Thymus (tissue), 11 donors: ENCODE measurements around the gene STAG1. TPM values are rescaled to one million over a fixed set of nuclear protein-coding genes. Genes with fewer than 3 reads are reported as not detected.
"Not testable (repeated sequence)": the region's sequence is repeated elsewhere in the genome, so short reads cannot be mapped to it uniquely, and the experiment has no call there.

ENCODE experiments used
- DNase-seq, 9 donors: peaks; one replicate each; pipeline ENCODE4 v3.0.0-alpha.2; 2013; ENCODE audit warnings: low spot score in 9 of 9, low read depth in 6 of 9, missing footprints in 1 of 9
- H3K27ac ChIP-seq, 2 donors: one replicate each; pipeline ENCODE4 v1.5.1; 2013; ENCODE audit warnings: control low read depth in 1 of 2, low read depth in 1 of 2, low read length in 1 of 2, mild to moderate bottlenecking in 1 of 2, moderate library complexity in 1 of 2
- H3K27me3 ChIP-seq, 2 donors: one replicate each; pipeline ENCODE4 v1.5.1; 2013; ENCODE audit warnings: low read length in 1 of 2; ENCODE audit not compliant: control insufficient read depth in 2 of 2, insufficient read depth in 1 of 2
- H3K36me3 ChIP-seq, 2 donors: one replicate each; pipeline ENCODE4 v1.5.1; 2013; ENCODE audit warnings: low read length in 1 of 2, mild to moderate bottlenecking in 1 of 2, moderate library complexity in 1 of 2; ENCODE audit not compliant: control insufficient read depth in 2 of 2, insufficient read depth in 2 of 2
- H3K4me1 ChIP-seq, 2 donors: one replicate each; pipeline ENCODE4 v1.5.1; 2013; ENCODE audit warnings: low read length in 2 of 2; ENCODE audit not compliant: control insufficient read depth in 2 of 2, insufficient read depth in 2 of 2
- H3K4me3 ChIP-seq, 2 donors: one replicate each; pipeline ENCODE4 v1.5.1; 2013; ENCODE audit warnings: low read length in 2 of 2, control low read depth in 1 of 2, mild to moderate bottlenecking in 1 of 2
- H3K9me3 ChIP-seq, 2 donors: one replicate each; pipeline ENCODE4 v1.5.1; 2013; ENCODE audit warnings: low read length in 1 of 2, mild to moderate bottlenecking in 1 of 2; ENCODE audit not compliant: control insufficient read depth in 2 of 2, insufficient read depth in 1 of 2
- WGBS: extraction: QIAGEN DNeasy Blood & Tissue Kit; methylation state at CpG from one replicate; pipeline ENCODE4 v1.1.7; 2013; 5-methylcytosine and 5-hydroxymethylcytosine counted together
- polyA plus RNA-seq: library from polyadenylated mRNA; stranded (reverse); fragments of 200-250 nt; gene quantifications from one replicate; pipeline ENCODE4 v1.2.3, GENCODE V29; 2013
- total RNA-seq: library from RNA; stranded (reverse); fragments of 120-200 nt; gene quantifications from one replicate; pipeline ENCODE4 v1.2.4, GENCODE V29; 2013
- donor health status: healthy.

Gene STAG1
- total and polyA plus RNA-seq, 2 donors: 15.9 to 36.0 TPM

DNA sequence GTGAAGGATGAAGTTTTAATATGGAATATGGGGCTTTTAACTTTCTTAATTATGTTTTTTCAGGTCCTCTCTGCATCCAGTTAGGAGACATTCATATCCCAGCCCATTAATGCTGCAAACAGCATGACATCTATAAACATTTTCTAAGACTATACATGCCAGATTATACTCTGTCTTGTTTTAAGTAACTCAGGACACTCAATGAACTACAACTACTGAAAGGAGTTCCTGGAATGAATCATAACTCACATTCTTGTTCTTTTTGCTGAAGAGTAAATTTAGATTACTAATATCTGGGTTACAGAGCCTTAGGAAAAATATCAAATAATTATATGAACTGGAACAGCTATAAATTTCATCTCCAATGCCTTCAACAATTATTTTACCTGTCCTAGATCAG, 167.4 kb downstream of the STAG1 start:
- Histone ChIP-seq H3K4me3 (no peak overlapping the region), H3K4me1 (no peaks in the 10 kb centered on the region), H3K9me3 (no peaks in the 10 kb centered on the region), H3K27me3 (no peaks in the 10 kb centered on the region), H3K27ac (no peak overlapping the region), H3K36me3 (peaks cover 0 to 18% of the 10 kb centered on the region in 2 donors)
- no peak for DNase-seq

DNA sequence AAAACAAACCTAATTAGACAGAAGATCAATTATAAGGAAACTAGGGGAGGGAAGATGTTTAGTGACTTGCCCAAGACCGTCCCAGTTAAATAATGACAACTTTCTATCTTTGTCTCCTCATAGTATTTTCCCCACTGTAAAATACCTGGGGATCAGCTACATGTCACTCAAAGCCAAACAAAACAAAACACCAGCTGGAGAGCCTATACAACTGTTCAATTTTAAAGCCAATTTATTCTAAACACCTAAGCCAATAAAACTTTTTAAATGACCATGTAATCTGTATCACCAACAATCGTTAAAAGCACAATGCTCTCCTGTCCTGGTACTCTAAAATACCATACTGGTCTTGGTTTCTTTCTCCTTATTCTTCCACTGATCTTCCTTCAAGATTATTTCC, 168.4 kb downstream of the STAG1 start:
- WGBS: 96% methylated on average over 2 of the region's 2 CpGs
- no peak for DNase-seq
- Histone ChIP-seq H3K27ac (no peak overlapping the region), H3K27me3 (no peaks in the 10 kb centered on the region), H3K4me1 (no peaks in the 10 kb centered on the region), H3K36me3 (peaks cover 0 to 18% of the 10 kb centered on the region in 2 donors), H3K4me3 (no peak overlapping the region), H3K9me3 (no peaks in the 10 kb centered on the region)

DNA sequence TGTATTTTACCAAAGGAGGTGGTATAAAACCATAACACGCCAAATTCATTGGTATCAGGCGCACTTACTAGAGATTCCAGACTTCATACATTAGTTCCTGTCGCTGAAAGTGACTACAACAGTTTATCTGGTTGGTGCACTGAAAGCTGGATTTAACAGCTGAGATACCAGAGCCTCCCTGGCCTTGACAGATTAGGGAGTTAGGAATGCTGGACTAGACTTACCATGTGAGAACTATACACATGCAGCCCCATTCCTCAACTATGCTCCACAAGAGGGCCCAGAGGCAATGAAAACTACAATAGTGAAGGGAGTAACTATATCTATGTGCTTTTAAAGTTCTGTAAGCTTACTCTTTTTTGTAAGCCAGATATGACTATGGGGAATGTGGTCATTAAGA, 174.4 kb downstream of the STAG1 start:
- Histone ChIP-seq H3K27ac (no peak overlapping the region), H3K9me3 (no peaks in the 10 kb centered on the region), H3K4me3 (no peak overlapping the region), H3K27me3 (no peaks in the 10 kb centered on the region), H3K4me1 (no peaks in the 10 kb centered on the region), H3K36me3 (peaks cover 0 to 3% of the 10 kb centered on the region in 2 donors)
- no peak for DNase-seq
- over 99% methylated on average over 3 of the region's 3 CpGs for WGBS

DNA sequence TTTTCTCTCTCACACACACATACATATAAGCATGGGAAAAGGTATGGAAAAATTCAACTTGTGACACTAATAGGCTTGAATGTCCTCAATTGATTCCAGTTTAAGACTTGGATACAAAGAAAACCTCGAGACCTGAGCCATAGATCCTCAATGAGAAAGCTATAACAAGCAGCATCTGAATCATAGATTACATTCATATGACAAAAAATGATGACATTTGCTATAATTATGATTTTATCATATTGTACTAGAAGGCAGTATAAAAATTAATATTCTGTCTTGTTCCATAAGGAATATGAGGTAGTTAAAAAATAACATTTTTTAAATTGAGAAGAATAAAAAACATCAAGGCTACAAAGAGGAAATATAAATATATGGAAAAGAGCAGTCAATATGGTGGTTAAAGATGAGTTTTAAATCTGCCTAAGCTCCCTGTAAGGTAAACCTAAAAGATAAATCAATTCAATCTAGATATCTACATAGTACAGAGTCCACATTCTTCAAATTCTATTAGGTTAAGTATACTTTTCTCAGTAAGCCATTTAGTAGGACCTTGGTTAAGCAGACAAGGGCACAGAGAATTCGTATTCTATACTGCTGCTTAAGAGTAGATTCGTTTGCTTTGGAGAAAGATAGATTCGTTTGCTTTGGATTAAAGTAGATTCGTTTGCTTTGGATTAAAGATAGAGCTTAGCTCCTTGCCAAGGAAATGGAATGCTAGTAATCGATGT, 175.7 kb downstream of the STAG1 start:
- H3K9me3 ChIP-seq: no peaks in the 10 kb centered on the region
- DNase-seq: no peak
- H3K36me3 ChIP-seq: peaks cover 0 to 3% of the 10 kb centered on the region in 2 donors
- 96% methylated on average over 6 of the region's 6 CpGs for WGBS
- no peaks in the 10 kb centered on the region for H3K27me3 ChIP-seq
- no peaks in the 10 kb centered on the region for H3K4me1 ChIP-seq
- H3K4me3 ChIP-seq: no peak overlapping the region
- no peak overlapping the region for H3K27ac ChIP-seq

DNA sequence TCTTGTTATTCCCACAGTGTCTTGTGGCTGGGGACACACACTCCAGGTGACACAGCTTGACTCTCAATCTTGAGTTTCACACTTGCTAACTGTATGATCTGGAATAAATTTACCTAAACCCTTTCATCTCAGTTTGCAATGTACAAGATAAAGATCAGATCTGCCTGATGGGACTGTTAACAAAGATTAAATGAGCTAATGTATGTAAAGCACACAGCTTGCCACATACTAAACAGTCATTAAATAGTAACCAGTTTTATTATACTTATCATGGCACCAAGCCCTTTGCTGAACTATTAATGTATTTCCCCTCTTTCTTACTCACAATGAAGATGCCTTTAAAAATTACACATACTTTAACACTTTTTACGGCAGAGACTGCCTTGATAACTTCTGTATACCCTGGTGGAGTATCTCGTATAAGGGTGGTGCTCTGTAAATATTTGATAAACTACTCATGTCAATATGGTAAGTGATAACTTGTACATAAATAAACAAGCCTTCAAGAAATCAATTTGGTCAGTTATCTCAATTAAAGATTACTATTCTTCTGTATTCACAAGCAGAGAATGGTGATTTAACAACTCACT, 184.5 kb downstream of the STAG1 start:
- Histone ChIP-seq H3K36me3 (peaks cover 0 to 18% of the 10 kb centered on the region in 2 donors), H3K9me3 (no peaks in the 10 kb centered on the region), H3K27me3 (no peaks in the 10 kb centered on the region), H3K27ac (no peak overlapping the region), H3K4me1 (no peaks in the 10 kb centered on the region), H3K4me3 (no peak overlapping the region)
- 95% methylated on average over 2 of the region's 2 CpGs for WGBS
- DNase-seq: no peak

DNA sequence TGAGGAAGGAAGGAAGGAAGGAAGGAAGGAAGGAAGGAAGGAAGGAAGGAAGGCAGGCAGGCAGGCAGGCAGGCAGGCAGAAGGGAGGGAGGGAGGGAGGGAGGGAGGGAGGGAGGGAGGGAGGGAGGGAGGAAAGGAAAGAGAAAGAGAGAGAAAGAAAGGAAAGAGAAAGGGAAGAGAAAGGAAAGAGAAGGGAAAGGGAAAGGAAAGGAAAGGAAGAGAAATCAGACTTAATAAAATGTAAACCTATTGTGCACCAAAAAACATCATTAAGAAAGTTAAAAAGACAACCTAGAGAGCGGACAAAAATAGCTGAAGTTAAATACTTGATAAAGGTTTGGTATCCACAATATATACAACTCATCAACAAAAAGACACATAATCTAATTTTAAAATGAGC, 187.2 kb downstream of the STAG1 start:
- 100% methylated on average over 1 of the region's 1 CpG for WGBS
- not testable (repeated sequence) for H3K27ac ChIP-seq, DNase-seq, H3K9me3 ChIP-seq, H3K4me3 ChIP-seq, H3K27me3 ChIP-seq, H3K4me1 ChIP-seq
- H3K36me3 ChIP-seq: peaks cover 0 to 18% of the 10 kb centered on the region in 2 donors

DNA sequence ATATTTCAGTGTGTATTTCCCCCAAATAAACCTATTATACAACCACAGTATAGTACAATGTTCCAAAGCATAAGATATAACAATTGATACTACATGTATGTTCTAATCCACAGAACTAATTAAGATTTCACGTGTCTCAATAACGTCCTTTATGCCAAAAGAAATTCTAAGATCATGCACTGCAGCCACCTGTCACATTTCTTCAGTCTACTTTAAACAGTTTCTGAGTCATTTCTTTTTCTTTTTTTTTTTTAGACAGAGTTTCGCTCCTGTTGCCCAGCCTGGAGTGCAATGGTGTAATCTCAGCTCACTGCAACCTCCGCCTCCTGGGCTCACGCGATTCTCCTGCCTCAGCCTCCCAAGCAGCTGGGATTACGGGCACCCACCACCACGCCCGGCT, 190.2 kb downstream of the STAG1 start:
- WGBS: 98% methylated on average over 9 of the region's 9 CpGs
- H3K36me3 ChIP-seq: peaks cover 0 to 9% of the 10 kb centered on the region in 2 donors
- H3K27me3 ChIP-seq: no peaks in the 10 kb centered on the region
- no peaks in the 10 kb centered on the region for H3K9me3 ChIP-seq
- no peak overlapping the region for H3K27ac ChIP-seq
- no peak overlapping the region for H3K4me3 ChIP-seq
- H3K4me1 ChIP-seq: no peaks in the 10 kb centered on the region
- no peak for DNase-seq

DNA sequence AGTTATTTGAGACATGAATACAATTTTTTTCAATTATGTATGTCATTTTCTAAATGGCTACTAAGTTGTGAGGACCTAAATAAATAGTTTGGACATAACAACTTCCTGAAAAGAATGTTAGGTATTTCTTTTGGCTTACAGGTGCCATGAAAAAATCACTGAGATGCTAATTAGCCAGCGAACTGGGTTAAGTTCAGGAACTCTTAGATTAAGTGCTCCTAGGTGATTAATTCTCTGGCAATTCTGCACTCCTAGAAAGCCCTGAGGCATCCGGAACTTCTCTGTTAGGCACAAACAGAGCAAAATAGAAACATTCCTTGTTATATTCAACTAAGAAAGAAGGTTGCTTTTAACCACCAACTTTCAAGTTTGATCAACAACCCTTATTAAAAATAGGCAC, 192.3 kb downstream of the STAG1 start:
- WGBS: 98% methylated on average over 2 of the region's 2 CpGs
- H3K36me3 ChIP-seq: peaks cover 0 to 4% of the 10 kb centered on the region in 2 donors
- no peaks in the 10 kb centered on the region for H3K27me3 ChIP-seq
- no peaks in the 10 kb centered on the region for H3K4me1 ChIP-seq
- no peak overlapping the region for H3K27ac ChIP-seq
- H3K4me3 ChIP-seq: no peak overlapping the region
- no peaks in the 10 kb centered on the region for H3K9me3 ChIP-seq
- DNase-seq: no peak

DNA sequence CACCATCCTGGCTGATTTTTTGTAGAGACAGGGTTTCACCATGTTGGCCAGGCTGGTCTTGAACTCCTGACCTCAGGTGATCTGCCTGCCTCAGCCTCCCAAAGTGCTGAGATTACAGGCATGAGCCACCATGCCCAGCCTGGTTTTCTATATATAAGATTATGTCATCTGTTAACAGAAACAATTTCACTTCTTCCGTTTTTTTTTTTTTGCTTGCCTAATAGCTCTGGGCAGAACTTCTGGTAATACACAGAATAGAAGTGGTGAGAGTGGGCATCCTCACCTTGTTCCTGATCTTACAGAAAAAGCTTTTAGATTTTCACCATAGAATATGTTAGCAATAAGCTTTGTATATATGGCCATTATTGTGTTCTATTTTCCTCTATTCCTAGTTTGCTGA, 202.7 kb downstream of the STAG1 start:
- not testable (repeated sequence) for H3K9me3 ChIP-seq, DNase-seq, H3K27ac ChIP-seq, H3K4me3 ChIP-seq, H3K27me3 ChIP-seq, H3K4me1 ChIP-seq, H3K36me3 ChIP-seq
- 96% methylated on average over 1 of the region's 1 CpG for WGBS
